NCI-H146 (cell line): ENCODE measurements around the gene C3orf49.

Source experiments
- DNase-seq: peaks from one replicate; lab custom pipeline; 2025; lab: John Stamatoyannopoulos, UW

C3orf49 gene

GRCh38 chr3:63886858-63887257 is 67.8 kb downstream of the C3orf49 start:
- DNase-seq: no peak

- DNase-seq: no peak
Measured at GRCh38 chr3:63891518-63891917, 72.4 kb downstream of the C3orf49 start.

- no peak for DNase-seq
Measured at GRCh38 chr3:63892773-63893352, 73.8 kb downstream of the C3orf49 start.

- DNase-seq: no peak
Measured at GRCh38 chr3:63895422-63896189, 76.5 kb downstream of the C3orf49 start.

- DNase-seq: no peak
Measured at GRCh38 chr3:63896332-63897030, 77.4 kb downstream of the C3orf49 start.
